Measurements from ENCODE around the gene FOXJ1.

DNA sequence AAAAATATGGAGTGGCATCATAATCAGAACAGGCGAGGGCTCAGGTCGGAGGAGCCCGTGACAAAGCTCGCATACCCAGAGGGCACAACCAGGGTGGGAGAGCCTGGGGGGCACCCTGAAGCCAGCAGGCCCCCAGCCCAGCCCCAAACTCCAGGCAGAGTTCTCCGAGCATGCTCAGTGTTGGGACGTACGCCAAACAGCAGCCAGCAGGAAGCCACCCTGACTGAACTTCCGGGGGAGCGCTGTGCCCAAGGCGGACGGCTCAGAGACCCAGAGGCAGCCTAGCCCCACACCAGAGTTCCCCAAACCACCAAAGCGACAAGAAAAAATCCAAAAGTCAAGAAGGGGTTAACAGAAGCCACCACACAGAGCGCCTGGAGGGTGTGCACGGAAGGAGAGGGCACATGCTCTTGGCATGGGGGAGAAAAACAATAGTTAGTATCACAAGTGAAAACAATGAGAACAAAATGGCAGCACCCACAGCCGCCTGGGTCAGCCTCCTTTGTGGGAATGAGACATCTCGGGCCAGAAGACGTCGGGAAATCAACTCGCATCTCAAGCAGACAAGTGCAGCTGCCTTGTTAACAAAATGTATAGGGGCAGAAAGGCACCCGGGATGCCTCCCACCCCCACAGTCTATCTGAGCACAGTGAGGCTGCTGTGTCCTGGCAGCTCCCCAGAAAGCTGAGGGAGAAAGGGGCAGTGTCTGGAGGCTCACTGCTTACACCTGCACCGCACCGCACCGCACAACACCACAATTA is 49.3 kb downstream of the FOXJ1 start:
- TF ChIP-seq, protein P1, sequence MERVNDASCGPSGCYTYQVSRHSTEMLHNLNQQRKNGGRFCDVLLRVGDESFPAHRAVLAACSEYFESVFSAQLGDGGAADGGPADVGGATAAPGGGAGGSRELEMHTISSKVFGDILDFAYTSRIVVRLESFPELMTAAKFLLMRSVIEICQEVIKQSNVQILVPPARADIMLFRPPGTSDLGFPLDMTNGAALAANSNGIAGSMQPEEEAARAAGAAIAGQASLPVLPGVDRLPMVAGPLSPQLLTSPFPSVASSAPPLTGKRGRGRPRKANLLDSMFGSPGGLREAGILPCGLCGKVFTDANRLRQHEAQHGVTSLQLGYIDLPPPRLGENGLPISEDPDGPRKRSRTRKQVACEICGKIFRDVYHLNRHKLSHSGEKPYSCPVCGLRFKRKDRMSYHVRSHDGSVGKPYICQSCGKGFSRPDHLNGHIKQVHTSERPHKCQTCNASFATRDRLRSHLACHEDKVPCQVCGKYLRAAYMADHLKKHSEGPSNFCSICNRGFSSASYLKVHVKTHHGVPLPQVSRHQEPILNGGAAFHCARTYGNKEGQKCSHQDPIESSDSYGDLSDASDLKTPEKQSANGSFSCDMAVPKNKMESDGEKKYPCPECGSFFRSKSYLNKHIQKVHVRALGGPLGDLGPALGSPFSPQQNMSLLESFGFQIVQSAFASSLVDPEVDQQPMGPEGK (CRISPR knock-in tag; IDR thresholded peaks at IDR 0.05; ENCODE audit: borderline replicate concordance), result no peak
- TF ChIP-seq SNAI2 (CRISPR knock-in tag; IDR thresholded peaks at IDR 0.05), result no peak
- TF ChIP-seq RARB (CRISPR knock-in tag; IDR thresholded peaks at IDR 0.05), result no peak
- no peak for TF ChIP-seq ZNF565 (CRISPR knock-in tag; conservative IDR thresholded peaks at IDR 0.05; ENCODE audit: low read depth)
- TF ChIP-seq ARNTL (CRISPR knock-in tag; IDR thresholded peaks at IDR 0.05; ENCODE audit: borderline replicate concordance, low read depth), result no peak
- no peak for TF ChIP-seq CSDC2 (CRISPR knock-in tag; IDR thresholded peaks at IDR 0.05)
- no peak for TF ChIP-seq BACH2 (CRISPR knock-in tag; IDR thresholded peaks at IDR 0.05; ENCODE audit: borderline replicate concordance)
- TF ChIP-seq, protein P2, sequence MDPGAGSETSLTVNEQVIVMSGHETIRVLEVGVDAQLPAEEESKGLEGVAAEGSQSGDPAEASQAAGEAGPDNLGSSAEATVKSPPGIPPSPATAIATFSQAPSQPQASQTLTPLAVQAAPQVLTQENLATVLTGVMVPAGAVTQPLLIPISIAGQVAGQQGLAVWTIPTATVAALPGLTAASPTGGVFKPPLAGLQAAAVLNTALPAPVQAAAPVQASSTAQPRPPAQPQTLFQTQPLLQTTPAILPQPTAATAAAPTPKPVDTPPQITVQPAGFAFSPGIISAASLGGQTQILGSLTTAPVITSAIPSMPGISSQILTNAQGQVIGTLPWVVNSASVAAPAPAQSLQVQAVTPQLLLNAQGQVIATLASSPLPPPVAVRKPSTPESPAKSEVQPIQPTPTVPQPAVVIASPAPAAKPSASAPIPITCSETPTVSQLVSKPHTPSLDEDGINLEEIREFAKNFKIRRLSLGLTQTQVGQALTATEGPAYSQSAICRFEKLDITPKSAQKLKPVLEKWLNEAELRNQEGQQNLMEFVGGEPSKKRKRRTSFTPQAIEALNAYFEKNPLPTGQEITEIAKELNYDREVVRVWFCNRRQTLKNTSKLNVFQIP (CRISPR knock-in tag; IDR thresholded peaks at IDR 0.05; ENCODE audit: borderline replicate concordance, low read depth), result no peak
- no peak for TF ChIP-seq ZFP3 (CRISPR knock-in tag; IDR thresholded peaks at IDR 0.05)
- TF ChIP-seq ZNF70 (CRISPR knock-in tag; IDR thresholded peaks at IDR 0.05), result no peak
- TF ChIP-seq, protein P3, sequence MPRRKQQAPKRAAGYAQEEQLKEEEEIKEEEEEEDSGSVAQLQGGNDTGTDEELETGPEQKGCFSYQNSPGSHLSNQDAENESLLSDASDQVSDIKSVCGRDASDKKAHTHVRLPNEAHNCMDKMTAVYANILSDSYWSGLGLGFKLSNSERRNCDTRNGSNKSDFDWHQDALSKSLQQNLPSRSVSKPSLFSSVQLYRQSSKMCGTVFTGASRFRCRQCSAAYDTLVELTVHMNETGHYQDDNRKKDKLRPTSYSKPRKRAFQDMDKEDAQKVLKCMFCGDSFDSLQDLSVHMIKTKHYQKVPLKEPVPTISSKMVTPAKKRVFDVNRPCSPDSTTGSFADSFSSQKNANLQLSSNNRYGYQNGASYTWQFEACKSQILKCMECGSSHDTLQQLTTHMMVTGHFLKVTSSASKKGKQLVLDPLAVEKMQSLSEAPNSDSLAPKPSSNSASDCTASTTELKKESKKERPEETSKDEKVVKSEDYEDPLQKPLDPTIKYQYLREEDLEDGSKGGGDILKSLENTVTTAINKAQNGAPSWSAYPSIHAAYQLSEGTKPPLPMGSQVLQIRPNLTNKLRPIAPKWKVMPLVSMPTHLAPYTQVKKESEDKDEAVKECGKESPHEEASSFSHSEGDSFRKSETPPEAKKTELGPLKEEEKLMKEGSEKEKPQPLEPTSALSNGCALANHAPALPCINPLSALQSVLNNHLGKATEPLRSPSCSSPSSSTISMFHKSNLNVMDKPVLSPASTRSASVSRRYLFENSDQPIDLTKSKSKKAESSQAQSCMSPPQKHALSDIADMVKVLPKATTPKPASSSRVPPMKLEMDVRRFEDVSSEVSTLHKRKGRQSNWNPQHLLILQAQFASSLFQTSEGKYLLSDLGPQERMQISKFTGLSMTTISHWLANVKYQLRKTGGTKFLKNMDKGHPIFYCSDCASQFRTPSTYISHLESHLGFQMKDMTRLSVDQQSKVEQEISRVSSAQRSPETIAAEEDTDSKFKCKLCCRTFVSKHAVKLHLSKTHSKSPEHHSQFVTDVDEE (CRISPR knock-in tag; IDR thresholded peaks at IDR 0.05), result no peak
- no peak for TF ChIP-seq TOX (CRISPR knock-in tag; IDR thresholded peaks at IDR 0.05; ENCODE audit: borderline replicate concordance)
- no peak for TF ChIP-seq ZFP30 (CRISPR knock-in tag; IDR thresholded peaks at IDR 0.05)

All from SK-N-SH treated with all-trans-retinoic acid at 6 μM for 48 hours (cell line).